ENCODE data around the gene ARHGAP31. TPM values are rescaled to one million over a fixed set of nuclear protein-coding genes. Genes with fewer than 3 reads are reported as not detected.
A peak's percentile ranks its signal among the peaks of the same experiment; 100 is the strongest.

Gene ARHGAP31
- total and polyA plus RNA-seq, 10 of the 15 experiments (the other 5 are each of a cell fraction or from before 2014, with no cell fraction given), result 0.97 to 29.8 (median 10.3) TPM

GRCh38 chr3:119293871-119294695 lies at the start of gene ARHGAP31 (continued):
- TF ChIP-seq, protein P1, sequence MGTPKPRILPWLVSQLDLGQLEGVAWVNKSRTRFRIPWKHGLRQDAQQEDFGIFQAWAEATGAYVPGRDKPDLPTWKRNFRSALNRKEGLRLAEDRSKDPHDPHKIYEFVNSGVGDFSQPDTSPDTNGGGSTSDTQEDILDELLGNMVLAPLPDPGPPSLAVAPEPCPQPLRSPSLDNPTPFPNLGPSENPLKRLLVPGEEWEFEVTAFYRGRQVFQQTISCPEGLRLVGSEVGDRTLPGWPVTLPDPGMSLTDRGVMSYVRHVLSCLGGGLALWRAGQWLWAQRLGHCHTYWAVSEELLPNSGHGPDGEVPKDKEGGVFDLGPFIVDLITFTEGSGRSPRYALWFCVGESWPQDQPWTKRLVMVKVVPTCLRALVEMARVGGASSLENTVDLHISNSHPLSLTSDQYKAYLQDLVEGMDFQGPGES (IDR thresholded peaks at IDR 0.05), result no peak
- TF ChIP-seq POU2F2 (IDR thresholded peaks at IDR 0.05; ENCODE audit: borderline replicate concordance, low read depth, low read length), result peak; percentile 70
- TF ChIP-seq TAF1 (IDR thresholded peaks at IDR 0.05; ENCODE audit: borderline replicate concordance, low read depth, low read length), result peak; percentile 39; the same call in 1 of the 2 replicates
- TF ChIP-seq E2F4 (IDR thresholded peaks at IDR 0.05; ENCODE audit: low read depth, low read length), result no peak
- no peak for TF ChIP-seq MYC (IDR thresholded peaks at IDR 0.05; ENCODE audit: insufficient read depth, insufficient read length, insufficient replicate concordance, low read length, severe bottlenecking)
- TF ChIP-seq FOS (IDR thresholded peaks at IDR 0.05; ENCODE audit: borderline replicate concordance, extremely low read depth, insufficient read length), result no peak
- TF ChIP-seq, protein P2, sequence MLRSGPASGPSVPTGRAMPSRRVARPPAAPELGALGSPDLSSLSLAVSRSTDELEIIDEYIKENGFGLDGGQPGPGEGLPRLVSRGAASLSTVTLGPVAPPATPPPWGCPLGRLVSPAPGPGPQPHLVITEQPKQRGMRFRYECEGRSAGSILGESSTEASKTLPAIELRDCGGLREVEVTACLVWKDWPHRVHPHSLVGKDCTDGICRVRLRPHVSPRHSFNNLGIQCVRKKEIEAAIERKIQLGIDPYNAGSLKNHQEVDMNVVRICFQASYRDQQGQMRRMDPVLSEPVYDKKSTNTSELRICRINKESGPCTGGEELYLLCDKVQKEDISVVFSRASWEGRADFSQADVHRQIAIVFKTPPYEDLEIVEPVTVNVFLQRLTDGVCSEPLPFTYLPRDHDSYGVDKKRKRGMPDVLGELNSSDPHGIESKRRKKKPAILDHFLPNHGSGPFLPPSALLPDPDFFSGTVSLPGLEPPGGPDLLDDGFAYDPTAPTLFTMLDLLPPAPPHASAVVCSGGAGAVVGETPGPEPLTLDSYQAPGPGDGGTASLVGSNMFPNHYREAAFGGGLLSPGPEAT (IDR thresholded peaks at IDR 0.05; ENCODE audit: low read depth), result peak; percentile 82
- 0 out of 2 replicates have a peak, but pooled peaks have one; percentile 14 for TF ChIP-seq ZNF217 (IDR thresholded peaks at IDR 0.05)
- TF ChIP-seq SREBF2 (IDR thresholded peaks at IDR 0.05; ENCODE audit: low read length), result no peak
- TF ChIP-seq ESRRA (IDR thresholded peaks at IDR 0.05; ENCODE audit: low read length), result no peak
- TF ChIP-seq STAT3 (IDR thresholded peaks at IDR 0.05; ENCODE audit: low read depth, low read length), result no peak
- 0 out of 2 replicates have a peak, but pooled peaks have one; percentile 21 for TF ChIP-seq MXI1 (IDR thresholded peaks at IDR 0.05; ENCODE audit: low read depth, low read length)
- no peak for TF ChIP-seq MYB (IDR thresholded peaks at IDR 0.05; ENCODE audit: borderline replicate concordance, low read depth, low read length)
- no peak for TF ChIP-seq POLR2AphosphoS2 (IDR thresholded peaks at IDR 0.05; ENCODE audit: low read depth, low read length)
- peak; percentile 50 for TF ChIP-seq MEF2B (IDR thresholded peaks at IDR 0.05; ENCODE audit: partially characterized antibody, poor library complexity, severe bottlenecking)
- TF ChIP-seq, protein P3, sequence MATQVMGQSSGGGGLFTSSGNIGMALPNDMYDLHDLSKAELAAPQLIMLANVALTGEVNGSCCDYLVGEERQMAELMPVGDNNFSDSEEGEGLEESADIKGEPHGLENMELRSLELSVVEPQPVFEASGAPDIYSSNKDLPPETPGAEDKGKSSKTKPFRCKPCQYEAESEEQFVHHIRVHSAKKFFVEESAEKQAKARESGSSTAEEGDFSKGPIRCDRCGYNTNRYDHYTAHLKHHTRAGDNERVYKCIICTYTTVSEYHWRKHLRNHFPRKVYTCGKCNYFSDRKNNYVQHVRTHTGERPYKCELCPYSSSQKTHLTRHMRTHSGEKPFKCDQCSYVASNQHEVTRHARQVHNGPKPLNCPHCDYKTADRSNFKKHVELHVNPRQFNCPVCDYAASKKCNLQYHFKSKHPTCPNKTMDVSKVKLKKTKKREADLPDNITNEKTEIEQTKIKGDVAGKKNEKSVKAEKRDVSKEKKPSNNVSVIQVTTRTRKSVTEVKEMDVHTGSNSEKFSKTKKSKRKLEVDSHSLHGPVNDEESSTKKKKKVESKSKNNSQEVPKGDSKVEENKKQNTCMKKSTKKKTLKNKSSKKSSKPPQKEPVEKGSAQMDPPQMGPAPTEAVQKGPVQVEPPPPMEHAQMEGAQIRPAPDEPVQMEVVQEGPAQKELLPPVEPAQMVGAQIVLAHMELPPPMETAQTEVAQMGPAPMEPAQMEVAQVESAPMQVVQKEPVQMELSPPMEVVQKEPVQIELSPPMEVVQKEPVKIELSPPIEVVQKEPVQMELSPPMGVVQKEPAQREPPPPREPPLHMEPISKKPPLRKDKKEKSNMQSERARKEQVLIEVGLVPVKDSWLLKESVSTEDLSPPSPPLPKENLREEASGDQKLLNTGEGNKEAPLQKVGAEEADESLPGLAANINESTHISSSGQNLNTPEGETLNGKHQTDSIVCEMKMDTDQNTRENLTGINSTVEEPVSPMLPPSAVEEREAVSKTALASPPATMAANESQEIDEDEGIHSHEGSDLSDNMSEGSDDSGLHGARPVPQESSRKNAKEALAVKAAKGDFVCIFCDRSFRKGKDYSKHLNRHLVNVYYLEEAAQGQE (IDR thresholded peaks at IDR 0.05; ENCODE audit: low read depth, low read length), result no peak
- peak; percentile 96 for TF ChIP-seq SPI1 (IDR thresholded peaks at IDR 0.05; ENCODE audit: borderline replicate concordance, insufficient read depth, low read depth, low read length)
- 0 out of 3 replicates have a peak, but pooled peaks of 1 of the 2 experiments have one; percentile 15 for TF ChIP-seq EGR1 (IDR thresholded peaks at IDR 0.05; ENCODE audit: borderline replicate concordance in 1 of 2, low read depth in 2 of 2, low read length in 2 of 2)
- TF ChIP-seq, protein P4, sequence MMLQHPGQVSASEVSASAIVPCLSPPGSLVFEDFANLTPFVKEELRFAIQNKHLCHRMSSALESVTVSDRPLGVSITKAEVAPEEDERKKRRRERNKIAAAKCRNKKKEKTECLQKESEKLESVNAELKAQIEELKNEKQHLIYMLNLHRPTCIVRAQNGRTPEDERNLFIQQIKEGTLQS (IDR thresholded peaks at IDR 0.05; ENCODE audit: borderline replicate concordance, extremely low read depth, low read depth, low read length), result no peak
- no peak for TF ChIP-seq BMI1 (IDR thresholded peaks at IDR 0.05; ENCODE audit: borderline replicate concordance)
- no peak for TF ChIP-seq YBX1 (IDR thresholded peaks at IDR 0.05)
